Endometrium (tissue), 2 donors: ENCODE data around the gene NUBPL.
"Not testable (repeated sequence)": the region's sequence is repeated elsewhere in the genome, so short reads cannot be mapped to it uniquely, and the experiment has no call there.

Experiments used
- FAIRE-seq: peaks from 2 replicates; lab custom pipeline; 2012; peaks lifted over from hg19 to GRCh38; lab: Jason Lieb, UNC
- donor health status: control.
- donor health status: control.

NUBPL gene

DNA sequence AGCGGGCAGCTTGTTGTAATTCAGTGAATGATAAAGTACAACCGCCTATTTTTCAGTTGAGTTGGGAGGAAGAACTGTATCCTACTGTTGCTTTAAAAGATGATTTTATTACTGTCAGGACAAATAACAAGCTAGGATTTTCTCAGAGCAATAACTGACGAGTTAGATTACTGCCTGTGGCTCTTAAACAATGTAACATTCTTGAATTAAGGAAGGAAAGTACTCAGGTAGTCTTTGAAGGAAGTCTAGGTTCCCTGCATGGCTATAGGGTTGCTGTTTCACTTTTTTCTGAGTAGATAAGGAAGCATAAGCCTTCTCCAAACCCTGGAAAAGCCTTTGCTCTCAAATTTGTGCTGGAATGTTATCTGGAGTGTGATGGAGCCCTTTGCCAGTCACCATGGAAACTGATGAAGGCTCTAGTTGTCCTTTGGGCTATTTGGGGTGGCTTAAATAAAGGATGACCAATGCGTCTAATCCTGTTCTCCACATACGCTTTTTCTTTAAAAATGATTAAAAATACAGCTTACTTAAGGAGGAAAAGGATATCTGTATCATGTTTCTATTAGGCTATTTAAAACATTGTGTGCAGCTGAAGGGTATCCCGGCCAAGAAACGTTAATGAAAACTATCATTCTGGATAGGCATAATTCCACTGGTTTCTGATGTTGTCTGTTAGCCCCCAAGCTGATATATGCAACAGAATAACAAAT lies 17.7 kb downstream of the NUBPL start:
- FAIRE-seq: no peak

GRCh38 chr14:31580234-31580633 lies 19.0 kb downstream of the NUBPL start:
- no peak for FAIRE-seq

GRCh38 chr14:31582286-31582691 lies 21.1 kb downstream of the NUBPL start:
- no peak for FAIRE-seq

- no peak for FAIRE-seq
Measured at GRCh38 chr14:31582836-31583452, 21.7 kb downstream of the NUBPL start.

- FAIRE-seq: no peak
Measured at GRCh38 chr14:31590206-31590605, 29.0 kb downstream of the NUBPL start.

- no peak for FAIRE-seq
Measured at GRCh38 chr14:31592122-31592521, 30.9 kb downstream of the NUBPL start.

- FAIRE-seq: no peak
Measured at GRCh38 chr14:31592631-31593030, 31.4 kb downstream of the NUBPL start.

- no peak for FAIRE-seq
Measured at GRCh38 chr14:31596342-31597095, 35.3 kb downstream of the NUBPL start.

- FAIRE-seq: no peak
Measured at GRCh38 chr14:31605702-31606101, 44.5 kb downstream of the NUBPL start.

- no peak for FAIRE-seq
Measured at GRCh38 chr14:31611778-31612433, 50.7 kb downstream of the NUBPL start.

GRCh38 chr14:31613188-31613587 lies 52.0 kb downstream of the NUBPL start:
- FAIRE-seq: no peak

GRCh38 chr14:31618884-31619283 lies 57.7 kb downstream of the NUBPL start:
- FAIRE-seq: not testable (repeated sequence)

GRCh38 chr14:31619440-31619839 lies 58.2 kb downstream of the NUBPL start:
- FAIRE-seq: no peak

DNA sequence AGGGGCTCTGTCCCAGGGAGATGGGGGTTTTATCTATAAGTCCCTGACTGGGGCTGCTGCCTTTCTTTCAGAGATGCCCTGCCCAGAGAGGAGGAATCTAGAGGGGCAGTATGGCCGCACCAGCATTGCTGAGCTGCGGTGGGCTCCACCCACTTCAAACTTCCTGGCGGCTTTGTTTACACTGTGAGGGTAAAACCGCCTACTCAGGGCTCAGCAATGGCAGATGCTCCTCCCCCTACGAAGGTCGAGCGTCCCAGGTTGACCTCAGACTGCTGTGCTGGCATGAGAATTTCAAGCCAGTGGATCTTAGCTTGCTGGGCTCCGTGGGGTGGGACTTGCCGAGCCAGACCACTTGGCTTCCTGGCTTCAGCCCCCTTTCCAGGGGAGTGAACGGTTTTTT lies 59.7 kb downstream of the NUBPL start:
- not testable (repeated sequence) for FAIRE-seq

GRCh38 chr14:31622060-31622459 lies 60.9 kb downstream of the NUBPL start:
- FAIRE-seq: no peak

GRCh38 chr14:31652900-31653299 lies 91.7 kb downstream of the NUBPL start:
- not testable (repeated sequence) for FAIRE-seq

- FAIRE-seq: no peak
Measured at GRCh38 chr14:31657917-31658316, 96.7 kb downstream of the NUBPL start.

DNA sequence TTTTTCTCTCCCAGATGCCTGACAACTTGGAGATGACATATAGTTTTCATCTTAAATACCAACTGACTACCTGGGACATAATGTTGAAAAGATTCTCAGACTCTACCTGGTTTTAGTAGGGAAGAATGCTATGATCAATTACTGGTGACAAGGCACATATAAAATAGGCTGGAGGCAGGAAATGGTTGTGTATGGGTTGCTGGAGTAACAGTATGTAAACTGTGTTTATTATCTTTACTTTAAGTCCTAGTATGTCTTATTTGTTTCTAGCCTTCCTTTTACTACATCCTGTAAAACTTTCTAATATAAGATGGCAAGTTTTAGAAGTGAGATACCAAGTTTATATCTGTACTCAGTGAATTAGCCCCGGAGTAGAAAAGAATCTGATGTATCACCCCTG lies 98.1 kb downstream of the NUBPL start:
- FAIRE-seq: no peak

DNA sequence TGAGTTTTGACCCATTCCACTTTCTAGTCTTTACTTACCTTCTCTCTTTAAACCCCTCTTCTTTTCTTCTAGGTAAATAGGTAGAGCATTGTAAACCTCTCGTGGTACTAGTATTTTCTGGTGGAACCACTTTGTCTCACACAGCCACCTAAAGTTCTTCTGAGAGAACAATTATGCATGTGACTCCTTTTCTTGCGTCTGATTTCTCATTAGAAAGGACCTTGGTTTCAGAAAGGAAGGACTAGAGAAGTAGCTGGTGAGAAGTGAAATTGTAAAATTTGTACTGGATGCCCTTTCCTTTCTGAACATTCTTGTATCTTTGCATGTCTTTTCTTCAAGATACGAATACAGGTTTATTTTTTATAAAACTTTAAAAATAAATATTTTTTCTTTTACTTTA lies 99.0 kb downstream of the NUBPL start:
- FAIRE-seq: no peak

DNA sequence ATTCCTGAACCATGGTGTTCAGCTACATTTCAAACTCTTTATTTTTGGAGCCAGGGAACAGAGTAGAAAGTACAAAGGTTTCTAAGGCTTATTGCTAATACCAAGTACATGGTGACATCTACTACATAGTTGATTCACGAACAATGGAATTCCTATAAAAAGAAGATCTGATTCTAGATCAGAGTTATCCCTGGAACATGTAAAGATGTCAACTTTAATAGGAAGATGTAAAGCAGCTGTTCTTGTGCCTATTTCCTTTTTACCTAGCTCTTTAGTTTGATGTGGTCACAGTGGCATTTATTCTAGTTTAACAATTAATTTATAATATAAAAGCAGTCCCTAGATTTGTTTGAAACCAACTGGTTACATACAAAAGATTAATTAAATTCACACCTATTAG lies 99.5 kb downstream of the NUBPL start:
- FAIRE-seq: no peak

DNA sequence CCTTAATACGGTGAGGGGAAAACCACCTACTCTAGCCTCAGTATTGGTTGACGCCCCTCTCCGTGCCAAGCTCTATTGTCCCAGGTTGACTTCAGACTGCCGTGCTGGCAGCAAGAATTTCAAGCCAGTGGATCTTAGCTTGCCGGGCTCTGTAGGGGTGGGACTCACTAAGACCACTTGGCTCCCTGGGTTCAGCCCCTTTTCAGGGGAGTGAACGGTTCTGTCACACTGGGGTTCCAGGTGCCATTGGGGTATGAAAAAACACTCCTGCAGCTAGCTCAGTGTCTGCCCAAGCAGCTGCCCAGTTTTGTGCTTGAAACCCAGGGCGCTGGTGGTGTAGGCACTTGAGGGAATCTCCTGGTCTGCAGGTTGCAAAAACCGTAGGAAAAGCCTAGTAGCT lies 107.1 kb downstream of the NUBPL start:
- FAIRE-seq: no peak

DNA sequence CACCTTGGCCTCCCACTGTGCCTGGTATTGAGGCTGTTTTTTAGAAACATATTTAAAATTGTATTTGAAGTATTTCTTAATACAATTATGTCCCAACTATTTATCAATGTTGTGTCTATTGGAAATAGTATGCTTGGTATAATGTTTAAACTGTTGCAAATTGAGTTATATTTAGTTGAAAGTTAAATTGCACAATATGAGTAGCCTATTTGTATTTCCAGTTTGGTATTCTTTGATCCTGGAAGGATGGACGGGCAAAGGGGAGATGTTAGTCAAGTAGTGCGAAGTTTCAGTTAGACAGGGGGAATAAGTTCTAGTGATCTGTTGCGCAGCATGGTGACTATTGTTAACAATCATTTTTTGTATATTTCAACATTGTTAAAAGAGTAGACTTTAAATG lies 111.5 kb downstream of the NUBPL start:
- FAIRE-seq: no peak

DNA sequence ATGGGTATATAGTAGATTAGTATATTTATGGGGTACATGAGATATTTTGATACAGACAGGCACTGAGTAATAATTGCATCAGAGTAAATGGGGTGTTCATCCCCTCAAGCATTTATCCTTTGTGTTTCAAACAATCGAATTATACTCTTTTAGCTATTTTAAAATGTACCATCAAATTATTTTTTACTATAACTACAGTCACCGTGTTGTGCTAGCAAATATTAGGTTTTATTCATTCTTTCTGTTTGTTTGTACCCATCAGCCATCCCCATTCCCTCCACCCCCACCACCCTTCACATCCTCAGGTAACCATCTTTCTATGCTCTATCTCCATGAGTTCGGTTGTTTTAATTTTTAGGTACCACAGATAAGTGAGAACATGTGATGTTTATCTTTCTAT lies 115.8 kb downstream of the NUBPL start:
- FAIRE-seq: no peak
